ENCODE data around the gene PAM.

PAM gene

DNA sequence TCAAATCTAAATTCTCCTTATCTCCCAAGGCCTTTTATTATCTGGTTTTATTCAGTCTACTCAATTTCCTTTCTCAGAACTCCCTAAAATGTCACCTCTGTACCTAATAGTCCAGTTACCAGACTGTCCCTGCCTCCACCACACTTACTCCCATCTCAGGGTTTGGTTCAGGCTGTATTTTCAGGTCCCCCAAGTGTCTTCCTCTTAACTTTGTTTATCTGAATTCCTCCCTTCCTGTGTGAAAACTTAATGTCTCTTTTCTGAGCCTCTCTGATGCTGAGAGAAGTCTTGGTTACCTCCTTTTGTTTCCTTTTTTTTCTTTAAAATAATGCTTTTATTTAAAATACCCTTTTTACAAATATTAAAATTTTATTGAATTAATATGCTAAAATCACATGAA, 133.4 kb downstream of the PAM start:
- Histone ChIP-seq H2BK12ac (ENCODE audit: low read length in 2 of 2) (no peak overlapping the region), H4K8ac (ENCODE audit: low read length) (no peak overlapping the region), H3K4me1 (ENCODE audit: control insufficient read depth, insufficient read depth, low read depth, low read length) (peaks cover 2% of the 10 kb centered on the region), H3K27me3 (ENCODE audit: control insufficient read depth in 1 of 2, insufficient read depth in 1 of 2, low read length in 2 of 2) (no peaks in the 10 kb centered on the region), H3K18ac (ENCODE audit: low read depth in 1 of 2, low read length in 2 of 2) (no peak overlapping the region), H3K23ac (ENCODE audit: low read length in 2 of 2) (no peak overlapping the region), H3K14ac (ENCODE audit: low read length in 2 of 2) (no peak overlapping the region), H3K9ac (ENCODE audit: low read length) (no peak overlapping the region), H3K36me3 (ENCODE audit: control insufficient read depth in 1 of 2, insufficient read depth in 2 of 2, low read depth in 1 of 2, low read length in 2 of 2) (peaks cover 0 to 12% of the 10 kb centered on the region in 2 experiments), H3K27ac (ENCODE audit: low read length, poor library complexity, severe bottlenecking) (no peak overlapping the region), H3K79me1 (replicated peaks; ENCODE audit: low read length, poor library complexity, severe bottlenecking) (peaks cover 23% of the 10 kb centered on the region), H2BK120ac (ENCODE audit: low read depth, low read length) (no peak overlapping the region), H2BK5ac (ENCODE audit: low read depth, low read length, poor library complexity, severe bottlenecking) (no peak overlapping the region), H4K91ac (ENCODE audit: low read length) (no peak overlapping the region), H3K4me2 (ENCODE audit: low read length, poor library complexity, severe bottlenecking) (no peak overlapping the region), H3K9me3 (ENCODE audit: control insufficient read depth, low read length) (no peaks in the 10 kb centered on the region), H2AK5ac (ENCODE audit: low read length, severe bottlenecking) (no peak overlapping the region), H2AFZ (ENCODE audit: low read depth, low read length) (no peak overlapping the region), H3K4me3 (ENCODE audit: insufficient read depth in 1 of 2, low read depth in 1 of 2, low read length in 2 of 2) (no peak overlapping the region), H2BK15ac (ENCODE audit: low read depth, poor library complexity, severe bottlenecking) (no peak overlapping the region), H3K4ac (ENCODE audit: low read depth in 1 of 2, low read length in 2 of 2) (no peak overlapping the region)
- DNase-seq = no peak

GRCh38 chr5:102889033-102889432, 133.9 kb downstream of the PAM start:
- DNase-seq = no peak
- Histone ChIP-seq H3K79me1 (replicated peaks; ENCODE audit: low read length, poor library complexity, severe bottlenecking) (peaks cover 26% of the 10 kb centered on the region), H4K91ac (ENCODE audit: low read length) (no peak overlapping the region), H3K23ac (ENCODE audit: low read length in 2 of 2) (no peak overlapping the region), H2BK5ac (ENCODE audit: low read depth, low read length, poor library complexity, severe bottlenecking) (no peak overlapping the region), H2BK120ac (ENCODE audit: low read depth, low read length) (no peak overlapping the region), H2AK5ac (ENCODE audit: low read length, severe bottlenecking) (no peak overlapping the region), H3K36me3 (ENCODE audit: control insufficient read depth in 1 of 2, insufficient read depth in 2 of 2, low read depth in 1 of 2, low read length in 2 of 2) (peaks cover 0 to 12% of the 10 kb centered on the region in 2 experiments), H3K27ac (ENCODE audit: low read length, poor library complexity, severe bottlenecking) (no peak overlapping the region), H3K4me2 (ENCODE audit: low read length, poor library complexity, severe bottlenecking) (no peak overlapping the region), H3K9ac (ENCODE audit: low read length) (no peak overlapping the region), H3K9me3 (ENCODE audit: control insufficient read depth, low read length) (no peaks in the 10 kb centered on the region), H3K4me3 (ENCODE audit: insufficient read depth in 1 of 2, low read depth in 1 of 2, low read length in 2 of 2) (no peak overlapping the region), H3K14ac (ENCODE audit: low read length in 2 of 2) (no peak overlapping the region), H3K4ac (ENCODE audit: low read depth in 1 of 2, low read length in 2 of 2) (no peak overlapping the region), H2BK15ac (ENCODE audit: low read depth, poor library complexity, severe bottlenecking) (no peak overlapping the region), H2BK12ac (ENCODE audit: low read length in 2 of 2) (no peak overlapping the region), H4K8ac (ENCODE audit: low read length) (no peak overlapping the region), H3K27me3 (ENCODE audit: control insufficient read depth in 1 of 2, insufficient read depth in 1 of 2, low read length in 2 of 2) (no peaks in the 10 kb centered on the region), H3K18ac (ENCODE audit: low read depth in 1 of 2, low read length in 2 of 2) (no peak overlapping the region), H3K4me1 (ENCODE audit: control insufficient read depth, insufficient read depth, low read depth, low read length) (peaks cover 2% of the 10 kb centered on the region), H2AFZ (ENCODE audit: low read depth, low read length) (no peak overlapping the region)
- 75% methylated on average over 1 of the region's 1 CpG for WGBS

- Histone ChIP-seq H2BK5ac (ENCODE audit: low read depth, low read length, poor library complexity, severe bottlenecking) (no peak overlapping the region), H3K79me1 (replicated peaks; ENCODE audit: low read length, poor library complexity, severe bottlenecking) (peaks cover 26% of the 10 kb centered on the region), H4K91ac (ENCODE audit: low read length) (no peak overlapping the region), H3K4ac (ENCODE audit: low read depth in 1 of 2, low read length in 2 of 2) (no peak overlapping the region), H3K9me3 (ENCODE audit: control insufficient read depth, low read length) (no peaks in the 10 kb centered on the region), H3K18ac (ENCODE audit: low read depth in 1 of 2, low read length in 2 of 2) (no peak overlapping the region), H3K4me3 (ENCODE audit: insufficient read depth in 1 of 2, low read depth in 1 of 2, low read length in 2 of 2) (no peak overlapping the region), H4K8ac (ENCODE audit: low read length) (no peak overlapping the region), H3K27me3 (ENCODE audit: control insufficient read depth in 1 of 2, insufficient read depth in 1 of 2, low read length in 2 of 2) (no peaks in the 10 kb centered on the region), H3K14ac (ENCODE audit: low read length in 2 of 2) (no peak overlapping the region), H2BK15ac (ENCODE audit: low read depth, poor library complexity, severe bottlenecking) (no peak overlapping the region), H3K4me1 (ENCODE audit: control insufficient read depth, insufficient read depth, low read depth, low read length) (peaks cover 2% of the 10 kb centered on the region), H3K4me2 (ENCODE audit: low read length, poor library complexity, severe bottlenecking) (no peak overlapping the region), H3K9ac (ENCODE audit: low read length) (no peak overlapping the region), H2BK12ac (ENCODE audit: low read length in 2 of 2) (no peak overlapping the region), H3K23ac (ENCODE audit: low read length in 2 of 2) (no peak overlapping the region), H3K36me3 (ENCODE audit: control insufficient read depth in 1 of 2, insufficient read depth in 2 of 2, low read depth in 1 of 2, low read length in 2 of 2) (peaks cover 0 to 19% of the 10 kb centered on the region in 2 experiments), H2AK5ac (ENCODE audit: low read length, severe bottlenecking) (no peak overlapping the region), H2AFZ (ENCODE audit: low read depth, low read length) (no peak overlapping the region), H3K27ac (ENCODE audit: low read length, poor library complexity, severe bottlenecking) (no peak overlapping the region), H2BK120ac (ENCODE audit: low read depth, low read length) (no peak overlapping the region)
- DNase-seq = no peak
- WGBS = no CpG with 5 or more reads among the region's 3 CpGs
Observed at GRCh38 chr5:102890133-102890532, 135.0 kb downstream of the PAM start.

DNA sequence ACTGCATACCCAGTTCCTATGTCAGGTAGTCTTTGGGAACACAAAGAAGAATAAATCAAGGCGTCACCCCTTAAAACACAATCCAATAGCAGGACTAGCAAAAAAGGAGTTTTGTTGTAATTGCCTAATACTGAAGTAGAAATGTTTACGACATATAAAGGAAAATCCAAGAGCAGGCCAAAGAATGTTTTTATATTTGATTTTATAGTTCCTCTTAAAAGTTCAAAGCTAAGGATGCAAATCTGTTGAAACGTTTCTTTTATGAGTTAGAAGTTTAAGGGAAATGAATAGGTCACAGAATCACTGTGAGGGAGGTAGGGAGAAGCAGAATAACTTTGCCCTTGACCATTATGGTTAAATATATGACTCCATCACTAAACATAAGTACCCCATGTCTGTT, 136.1 kb downstream of the PAM start:
- Histone ChIP-seq H2BK15ac (ENCODE audit: low read depth, poor library complexity, severe bottlenecking) (no peak overlapping the region), H4K8ac (ENCODE audit: low read length) (no peak overlapping the region), H2BK5ac (ENCODE audit: low read depth, low read length, poor library complexity, severe bottlenecking) (no peak overlapping the region), H3K4me2 (ENCODE audit: low read length, poor library complexity, severe bottlenecking) (no peak overlapping the region), H3K9me3 (ENCODE audit: control insufficient read depth, low read length) (no peaks in the 10 kb centered on the region), H3K9ac (ENCODE audit: low read length) (no peak overlapping the region), H3K27me3 (ENCODE audit: control insufficient read depth in 1 of 2, insufficient read depth in 1 of 2, low read length in 2 of 2) (no peaks in the 10 kb centered on the region), H3K4ac (ENCODE audit: low read depth in 1 of 2, low read length in 2 of 2) (no peak overlapping the region), H3K36me3 (ENCODE audit: control insufficient read depth in 1 of 2, insufficient read depth in 2 of 2, low read depth in 1 of 2, low read length in 2 of 2) (peaks cover 0 to 19% of the 10 kb centered on the region in 2 experiments), H3K4me3 (ENCODE audit: insufficient read depth in 1 of 2, low read depth in 1 of 2, low read length in 2 of 2) (no peak overlapping the region), H3K18ac (ENCODE audit: low read depth in 1 of 2, low read length in 2 of 2) (no peak overlapping the region), H3K79me1 (replicated peaks; ENCODE audit: low read length, poor library complexity, severe bottlenecking) (peaks cover 31% of the 10 kb centered on the region), H3K14ac (ENCODE audit: low read length in 2 of 2) (no peak overlapping the region), H2AK5ac (ENCODE audit: low read length, severe bottlenecking) (no peak overlapping the region), H3K4me1 (ENCODE audit: control insufficient read depth, insufficient read depth, low read depth, low read length) (peaks cover 2% of the 10 kb centered on the region), H2AFZ (ENCODE audit: low read depth, low read length) (no peak overlapping the region), H4K91ac (ENCODE audit: low read length) (no peak overlapping the region), H2BK12ac (ENCODE audit: low read length in 2 of 2) (no peak overlapping the region), H3K23ac (ENCODE audit: low read length in 2 of 2) (no peak overlapping the region), H3K27ac (ENCODE audit: low read length, poor library complexity, severe bottlenecking) (no peak overlapping the region), H2BK120ac (ENCODE audit: low read depth, low read length) (no peak overlapping the region)
- no peak for DNase-seq
- 90% methylated on average over 2 of the region's 3 CpGs for WGBS
